Psoas muscle (tissue), 8 donors: ENCODE data around the gene PCDHGB5. TPM values are rescaled to one million over a fixed set of nuclear protein-coding genes. Genes with fewer than 3 reads are reported as not detected.
A peak's percentile ranks its signal among the peaks of the same experiment; 100 is the strongest.
"Not testable (repeated sequence)": the region's sequence is repeated elsewhere in the genome, so short reads cannot be mapped to it uniquely, and the experiment has no call there.

ENCODE experiments used
- ATAC-seq, 4 donors: fragments of 200-7000 bp; cut with Tn5 transposase; one replicate each; pipeline ENCODE4 v1.9.1; 2020; ENCODE audit warnings: moderate library complexity in 3 of 4, mild to moderate bottlenecking in 2 of 4
- DNase-seq, 2 donors: peaks; one replicate each; pipeline ENCODE4 v3.0.0-alpha.2; 2020
- H3K27ac ChIP-seq: fragments of 200-600 bp; one replicate; pipeline ENCODE4 v1.8.0; 2022
- H3K27me3 ChIP-seq, 3 donors: fragments of 200-600 bp in 1 of 3; one replicate each; pipeline versions ENCODE4 v1.6.1 to v1.8.0; 2013 to 2022; ENCODE audit warnings: low read length in 2 of 3, mild to moderate bottlenecking in 2 of 3, moderate library complexity in 1 of 3; ENCODE audit not compliant: insufficient read depth in 3 of 3
- H3K36me3 ChIP-seq, 2 donors: fragments of 200-600 bp in 1 of 2; one replicate each; pipeline versions ENCODE4 v1.6.1 to v1.8.0; 2013 to 2022; ENCODE audit warnings: low read depth in 1 of 2, mild to moderate bottlenecking in 1 of 2, moderate library complexity in 1 of 2; ENCODE audit not compliant: insufficient read depth in 1 of 2
- H3K4me1 ChIP-seq: fragments of 200-600 bp; one replicate; pipeline ENCODE4 v1.8.0; 2022
- H3K4me3 ChIP-seq: fragments of 200-600 bp; one replicate; pipeline ENCODE4 v1.8.0; 2022; ENCODE audit warnings: mild to moderate bottlenecking
- H3K9me3 ChIP-seq: fragments of 200-600 bp; one replicate; pipeline ENCODE4 v1.8.0; 2022
- CTCF ChIP-seq: fragments of 200-600 bp; IDR thresholded peaks from one replicate; pipeline ENCODE4 v1.8.0; 2022; ENCODE audit warnings: antibody characterized with exemption
- WGBS, 3 donors: extraction: QIAGEN DNeasy Blood & Tissue Kit; methylation state at CpG; one replicate each; pipeline versions ENCODE4 v1.1.6 to v1.1.7; 2013; 5-methylcytosine and 5-hydroxymethylcytosine counted together
- intact Hi-C, 2 donors: fragments of 100-400 bp; cut with DNase I; formaldehyde crosslinking; loops; one replicate each; pipeline versions ENCODE4 v1.11.0 to v1.14.2; 2022
- long read RNA-seq, 2 donors: library from polyadenylated mRNA; unstranded; transcript quantifications; one replicate each; pipeline ENCODE4 v2.0.0, GENCODE V29; 2021
- polyA plus RNA-seq, 3 donors: library from polyadenylated mRNA; stranded (reverse); fragments of 200-250 nt; gene quantifications; one replicate each; pipeline ENCODE4 v1.2.3, GENCODE V29; 2013
- total RNA-seq, 4 donors: library from RNA; stranded (reverse); fragmentation: NEBNext Ultra II Directional in 2 of 4; extraction: Animal tissue kit (Norgen Biotek cat#: 25700) in 2 of 4; gene quantifications; one replicate each; pipeline versions ENCODE4 v1.2.1 to v1.2.4, GENCODE V29; 2021 to 2023
- donor health status: healthy with polysubstance abuse.
- donor health status: DM: no; HTN: no; CAD: no; lungs with moderate emphysema.
- donor health status: Bipolar disorder and iron deficiency.
- donor health status: healthy.
- donor health status: DM: yes; HTN: yes; CAD: no.
- donor health status: DM: no; HTN: no; CAD: no.
- donor health status: DM: no; HTN: no; CAD: no.
- donor health status: DM: yes; HTN: yes; CAD: no.

PCDHGB5 gene
- total RNA-seq: 1 to 10 TPM; 2.7 to 5.1 (median 4.0) TPM
- 1 to 10 TPM in 1 of 3 donors, under 1 TPM in 2; 0.61 to 1.4 (median 0.95) TPM for polyA plus RNA-seq
- long read RNA-seq, donor 1, full-length matches to known transcripts: 1 of 1 reads
- long read RNA-seq, donor 1, partial matches to known transcripts: 0 of 1 reads
- long read RNA-seq, donor 1, other reads (novel, unspliced or antisense): 0 of 1 reads
- long read RNA-seq, donor 2, full-length matches to known transcripts: 1 of 1 reads
- long read RNA-seq, donor 2, partial matches to known transcripts: 0 of 1 reads
- long read RNA-seq, donor 2, other reads (novel, unspliced or antisense): 0 of 1 reads

DNA sequence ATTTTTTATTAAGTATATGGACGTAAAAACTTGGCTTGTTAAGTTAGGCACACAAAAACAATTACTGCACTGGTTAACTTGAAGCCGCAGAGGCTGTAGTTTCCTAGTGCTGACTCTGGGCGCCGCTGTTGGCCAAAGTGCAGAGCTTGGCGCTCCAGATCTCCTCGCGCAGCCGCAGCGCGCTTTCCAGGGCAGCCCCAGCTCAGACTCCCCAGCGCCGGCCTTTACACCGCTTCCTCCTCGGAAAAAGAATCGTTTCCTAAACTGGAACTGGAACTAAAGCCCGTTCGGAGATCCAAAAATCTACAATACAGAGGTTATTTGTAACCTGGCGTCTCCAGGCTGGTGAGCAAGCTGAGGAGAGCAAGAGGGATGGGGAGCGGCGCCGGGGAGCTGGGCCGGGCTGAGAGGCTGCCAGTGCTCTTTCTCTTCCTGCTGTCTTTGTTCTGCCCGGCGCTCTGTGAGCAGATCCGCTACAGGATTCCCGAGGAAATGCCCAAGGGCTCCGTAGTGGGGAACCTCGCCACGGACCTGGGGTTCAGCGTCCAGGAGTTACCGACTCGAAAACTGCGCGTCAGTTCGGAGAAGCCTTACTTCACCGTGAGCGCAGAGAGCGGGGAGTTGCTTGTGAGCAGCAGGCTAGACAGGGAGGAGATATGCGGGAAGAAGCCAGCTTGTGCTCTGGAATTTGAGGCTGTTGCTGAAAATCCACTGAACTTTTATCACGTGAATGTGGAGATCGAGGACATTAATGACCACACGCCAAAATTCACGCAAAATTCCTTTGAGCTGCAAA, at the start of gene PCDHGB5:
Gene PCDHGB5 (plus strand): TSS at position 192 of the 796 bp plus-strand sequence. CDS start 181 bp downstream, at position 373.
- H3K9me3 ChIP-seq, H3K4me1 ChIP-seq, H3K36me3 ChIP-seq, intact Hi-C loops: not testable (repeated sequence)
- DNase-seq (peak; percentile 46 to 72), ATAC-seq (peak; percentile 90 to 95 (median 93))
- WGBS, 3 donors: 7 to 9% (median 8%) methylated on average over 21 to 25 of the region's 43 CpGs
- Histone ChIP-seq H3K27me3 (peaks cover 0 to 48% (median 12%) of the 10 kb centered on the region in 3 donors), H3K27ac (peak within 1 kb of the TSS; percentile 51), H3K4me3 (peak within 1 kb of the TSS; percentile 63)
- peak; percentile 71 for TF ChIP-seq CTCF

DNA sequence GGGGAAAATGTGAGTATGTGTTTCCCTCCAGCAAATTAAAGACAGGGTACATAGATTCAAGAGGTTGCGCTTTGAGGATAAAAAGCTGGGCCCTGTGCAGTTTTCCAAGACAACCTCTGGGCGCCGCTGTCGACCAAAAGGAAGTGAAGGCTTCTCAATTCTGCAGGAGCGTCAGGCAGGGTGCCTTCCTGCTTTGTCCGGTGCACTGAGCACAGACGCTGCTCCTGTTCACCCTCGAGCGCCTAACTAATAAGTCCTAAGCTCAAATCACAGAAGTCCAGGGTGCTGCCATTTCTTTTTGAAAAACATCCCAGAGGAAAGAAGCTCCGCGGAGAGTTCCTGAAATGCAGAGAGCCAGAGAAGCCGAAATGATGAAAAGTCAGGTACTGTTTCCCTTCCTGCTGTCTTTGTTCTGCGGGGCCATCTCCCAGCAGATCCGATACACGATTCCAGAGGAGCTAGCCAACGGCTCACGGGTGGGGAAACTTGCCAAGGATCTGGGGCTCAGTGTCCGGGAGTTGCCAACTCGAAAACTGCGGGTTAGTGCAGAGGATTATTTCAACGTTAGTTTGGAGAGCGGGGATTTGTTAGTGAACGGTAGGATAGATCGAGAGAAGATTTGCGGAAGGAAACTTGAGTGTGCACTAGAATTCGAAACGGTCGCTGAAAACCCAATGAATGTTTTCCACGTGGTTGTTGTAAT, 47.7 kb upstream of the PCDHGB5 start, which contains the start of gene PCDHGB1:
Gene PCDHGB1 (plus strand): TSS at position 183 of the 703 bp plus-strand sequence. CDS start 162 bp downstream, at position 345.
- no peaks in the 10 kb centered on the region for H3K4me1 ChIP-seq
- peaks cover 0 to 41% (median 13%) of the 10 kb centered on the region in 3 donors for H3K27me3 ChIP-seq
- ATAC-seq (peak; percentile 62 to 90 (median 82)), DNase-seq (peak in 1 of 2 donors; percentile 41)
- H3K9me3 ChIP-seq: peaks cover 3% of the 10 kb centered on the region
- intact Hi-C loops: no loop called here
- 23 to 27% (median 23%) methylated on average over 29 of the region's 29 CpGs for WGBS, 3 donors
- H3K4me3 ChIP-seq: peak within 1 kb of the TSS; percentile 44
- H3K27ac ChIP-seq: no peak within 1 kb of the TSS
- H3K36me3 ChIP-seq: no peaks in the 10 kb centered on the region
- peak; percentile 47 for TF ChIP-seq CTCF

DNA sequence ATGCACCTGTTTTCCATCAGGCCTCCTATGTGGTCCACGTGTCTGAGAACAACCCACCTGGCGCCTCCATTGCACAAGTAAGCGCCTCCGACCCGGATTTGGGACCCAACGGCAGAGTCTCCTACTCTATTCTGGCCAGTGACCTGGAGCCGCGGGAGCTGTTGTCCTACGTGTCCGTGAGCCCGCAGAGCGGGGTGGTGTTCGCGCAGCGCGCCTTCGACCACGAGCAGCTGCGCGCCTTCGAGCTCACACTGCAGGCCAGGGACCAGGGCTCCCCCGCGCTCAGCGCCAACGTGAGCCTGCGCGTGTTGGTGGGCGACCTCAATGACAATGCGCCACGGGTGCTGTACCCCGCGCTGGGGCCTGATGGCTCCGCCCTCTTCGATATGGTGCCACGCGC, 46.2 kb upstream of the PCDHGB5 start:
- Histone ChIP-seq H3K9me3 (peaks cover 7% of the 10 kb centered on the region), H3K4me1 (no peaks in the 10 kb centered on the region), H3K36me3 (no peaks in the 10 kb centered on the region), H3K27ac (no peak overlapping the region), H3K4me3 (no peak overlapping the region), H3K27me3 (peaks cover 0 to 43% (median 8%) of the 10 kb centered on the region in 3 donors)
- 35 to 40% (median 35%) methylated on average over 30 to 34 of the region's 36 CpGs for WGBS, 3 donors
- intact Hi-C loops: no loop called here
- DNase-seq: no peak
- no peak for TF ChIP-seq CTCF
- no peak for ATAC-seq

DNA sequence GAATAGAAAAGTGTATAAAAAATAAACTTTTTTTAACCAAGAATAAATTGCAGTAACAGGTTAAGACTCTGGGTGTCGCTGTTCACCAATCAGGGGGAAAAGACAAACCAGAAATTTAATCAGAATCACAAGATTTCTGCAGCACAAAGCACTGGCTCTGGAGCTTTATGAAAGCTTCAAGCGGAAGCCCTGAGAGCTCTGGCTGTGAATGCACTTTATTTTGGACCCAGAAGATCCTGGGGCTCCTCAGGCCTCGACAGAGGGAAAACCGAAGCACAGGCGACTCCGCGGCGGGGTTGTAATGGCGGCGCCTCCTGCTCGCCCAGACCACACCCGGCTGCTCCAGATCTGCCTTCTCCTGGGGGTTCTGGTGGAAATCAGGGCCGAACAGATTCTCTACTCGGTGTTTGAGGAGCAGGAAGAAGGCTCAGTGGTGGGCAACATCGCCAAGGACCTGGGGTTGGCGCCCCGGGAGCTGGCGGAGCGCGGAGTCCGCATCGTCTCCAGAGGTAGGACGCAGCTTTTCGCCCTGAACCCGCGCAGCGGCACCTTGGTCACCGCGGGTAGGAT, 42.8 kb upstream of the PCDHGB5 start, which contains the start of gene PCDHGA4:
Gene PCDHGA4 (plus strand): TSS at position 122 of the 570 bp plus-strand sequence. CDS start 87 bp downstream, at position 209.
- peak; percentile 43 for TF ChIP-seq CTCF
- Histone ChIP-seq H3K4me1 (no peaks in the 10 kb centered on the region), H3K27ac (no peak within 1 kb of the TSS), H3K36me3 (no peaks in the 10 kb centered on the region), H3K9me3 (peaks cover 14% of the 10 kb centered on the region), H3K4me3 (peak within 1 kb of the TSS; percentile 59), H3K27me3 (peaks cover 0 to 57% (median 9%) of the 10 kb centered on the region in 3 donors)
- intact Hi-C loops: no loop called here
- WGBS, 3 donors: 19% methylated on average over 29 of the region's 29 CpGs
- ATAC-seq: peak in 3 of 4 donors; percentile 23 to 68 (median 55)
- DNase-seq: peak in 1 of 2 donors; percentile 44
